ENCODE data around the gene APBB3.
"Not testable (repeated sequence)": the region's sequence is repeated elsewhere in the genome, so short reads cannot be mapped to it uniquely, and the experiment has no call there.

The APBB3 gene

GRCh38 chr5:140564196-140565023 is at the start of gene APBB3, which contains the start of gene SLC35A4:
Gene APBB3, minus strand, starts transcription at chr5:140564598. Its CDS starts 353 bp downstream, at chr5:140564245.
Gene SLC35A4, plus strand, starts transcription at chr5:140564828. Its CDS starts 2,342 bp downstream, at chr5:140567170.
- peak; percentile 99 for DNase-seq

- no peak for DNase-seq
These were observed 46.7 kb upstream of the APBB3 start for GRCh38 chr5:140611020-140611521.

- no peak for DNase-seq
These were observed 44.7 kb upstream of the APBB3 start for GRCh38 chr5:140609126-140609525.

- DNase-seq = no peak
These were observed 44.3 kb upstream of the APBB3 start for GRCh38 chr5:140608722-140609121.

GRCh38 chr5:140607031-140607430 is 42.6 kb upstream of the APBB3 start:
- DNase-seq = no peak

- DNase-seq = no peak
These were observed 41.5 kb upstream of the APBB3 start for GRCh38 chr5:140605879-140606278.

- DNase-seq = no peak
These were observed 39.3 kb upstream of the APBB3 start for GRCh38 chr5:140603734-140604133.

- DNase-seq = not testable (repeated sequence)
These were observed 39.0 kb upstream of the APBB3 start for GRCh38 chr5:140603446-140603698.

GRCh38 chr5:140602147-140602546 is 37.7 kb upstream of the APBB3 start:
- DNase-seq = no peak

GRCh38 chr5:140600096-140600495 is 35.7 kb upstream of the APBB3 start:
- no peak for DNase-seq

- no peak for DNase-seq
These were observed 34.4 kb upstream of the APBB3 start for GRCh38 chr5:140598836-140599235.

- DNase-seq = peak; percentile 66
These were observed 31.9 kb upstream of the APBB3 start for GRCh38 chr5:140596321-140596741.

- peak; percentile 4 for DNase-seq
These were observed 31.3 kb upstream of the APBB3 start for GRCh38 chr5:140595538-140596300.

- no peak for DNase-seq
These were observed 29.8 kb upstream of the APBB3 start for GRCh38 chr5:140594169-140594568.

- DNase-seq = not testable (repeated sequence)
These were observed 28.7 kb upstream of the APBB3 start for GRCh38 chr5:140593070-140593469.

GRCh38 chr5:140591747-140592372 is 27.5 kb upstream of the APBB3 start:
- no peak for DNase-seq

GRCh38 chr5:140590861-140591260 is 26.5 kb upstream of the APBB3 start:
- no peak for DNase-seq

GRCh38 chr5:140588311-140589070 is 24.1 kb upstream of the APBB3 start:
- no peak for DNase-seq

GRCh38 chr5:140587495-140587894 is 23.1 kb upstream of the APBB3 start:
- DNase-seq = no peak

- DNase-seq = not testable (repeated sequence)
These were observed 14.9 kb upstream of the APBB3 start for GRCh38 chr5:140579188-140579747.

GRCh38 chr5:140576776-140577201 is 12.4 kb upstream of the APBB3 start:
- DNase-seq = no peak

- DNase-seq = no peak
These were observed 10.9 kb upstream of the APBB3 start for GRCh38 chr5:140575309-140575708.

All from eye (tissue), 1 donor.